C4-2B (cell line): Measurements from ENCODE around the gene WSB2.
"Not testable (repeated sequence)": the region's sequence is repeated elsewhere in the genome, so short reads cannot be mapped to it uniquely, and the experiment has no call there.

Source experiments
- H3K27ac ChIP-seq: fragments of 450-650 bp; 2 replicates; pipeline ENCODE4 v1.5.1; 2017
- ZFX ChIP-seq: fragments of 450-650 bp; IDR thresholded peaks from 2 replicates; pipeline ENCODE4 v1.6.1; 2017
- TF ChIP-seq, protein P1 (sequence below): fragments of 450-650 bp; conservative IDR thresholded peaks from 2 replicates; pipeline ENCODE4 v1.5.1; 2017; ENCODE audit warnings: mild to moderate bottlenecking

Gene WSB2

DNA sequence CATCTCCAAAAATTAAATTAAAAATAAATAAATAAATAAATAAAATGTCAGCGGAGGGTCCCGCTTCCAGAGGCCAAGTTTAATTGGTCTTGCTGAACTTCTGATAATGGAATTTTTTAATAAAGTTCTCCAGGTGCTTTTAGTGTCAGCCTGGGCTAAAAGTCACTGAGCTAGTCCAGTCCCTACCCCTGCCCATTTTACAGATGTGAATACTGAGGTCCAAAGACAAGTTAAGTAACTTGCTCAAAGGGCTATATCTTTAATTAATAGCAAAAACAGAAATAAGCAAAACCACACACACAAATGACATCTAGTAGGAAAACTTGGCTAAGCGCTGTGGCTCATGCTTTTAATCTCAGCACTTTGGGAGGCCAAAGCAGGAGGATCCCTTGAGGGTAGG, 50.1 kb downstream of the WSB2 start:
- TF ChIP-seq ZFX: no peak
- TF ChIP-seq, protein P1, sequence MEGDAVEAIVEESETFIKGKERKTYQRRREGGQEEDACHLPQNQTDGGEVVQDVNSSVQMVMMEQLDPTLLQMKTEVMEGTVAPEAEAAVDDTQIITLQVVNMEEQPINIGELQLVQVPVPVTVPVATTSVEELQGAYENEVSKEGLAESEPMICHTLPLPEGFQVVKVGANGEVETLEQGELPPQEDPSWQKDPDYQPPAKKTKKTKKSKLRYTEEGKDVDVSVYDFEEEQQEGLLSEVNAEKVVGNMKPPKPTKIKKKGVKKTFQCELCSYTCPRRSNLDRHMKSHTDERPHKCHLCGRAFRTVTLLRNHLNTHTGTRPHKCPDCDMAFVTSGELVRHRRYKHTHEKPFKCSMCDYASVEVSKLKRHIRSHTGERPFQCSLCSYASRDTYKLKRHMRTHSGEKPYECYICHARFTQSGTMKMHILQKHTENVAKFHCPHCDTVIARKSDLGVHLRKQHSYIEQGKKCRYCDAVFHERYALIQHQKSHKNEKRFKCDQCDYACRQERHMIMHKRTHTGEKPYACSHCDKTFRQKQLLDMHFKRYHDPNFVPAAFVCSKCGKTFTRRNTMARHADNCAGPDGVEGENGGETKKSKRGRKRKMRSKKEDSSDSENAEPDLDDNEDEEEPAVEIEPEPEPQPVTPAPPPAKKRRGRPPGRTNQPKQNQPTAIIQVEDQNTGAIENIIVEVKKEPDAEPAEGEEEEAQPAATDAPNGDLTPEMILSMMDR: no peak
- no peak overlapping the region for H3K27ac ChIP-seq

DNA sequence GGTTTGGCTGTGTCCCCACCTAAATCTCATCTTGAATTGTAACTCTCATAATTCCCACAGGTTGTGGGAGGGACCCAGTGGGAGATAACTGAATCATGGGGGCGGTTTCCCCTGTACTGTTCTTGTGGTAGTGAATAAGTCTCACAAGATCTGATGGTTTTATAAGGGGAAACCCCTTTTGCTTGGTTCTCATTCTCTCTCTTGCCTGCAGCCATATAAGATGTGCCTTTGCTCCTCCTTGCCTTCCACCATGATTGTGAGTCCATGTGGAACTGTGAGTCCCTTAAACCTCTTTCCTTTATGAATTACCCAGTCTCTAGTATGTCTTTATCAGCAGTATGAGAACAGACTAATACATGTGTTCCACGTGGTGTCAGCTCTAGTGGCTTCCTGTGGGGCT, 61.2 kb downstream of the WSB2 start:
- H3K27ac ChIP-seq: not testable (repeated sequence)

DNA sequence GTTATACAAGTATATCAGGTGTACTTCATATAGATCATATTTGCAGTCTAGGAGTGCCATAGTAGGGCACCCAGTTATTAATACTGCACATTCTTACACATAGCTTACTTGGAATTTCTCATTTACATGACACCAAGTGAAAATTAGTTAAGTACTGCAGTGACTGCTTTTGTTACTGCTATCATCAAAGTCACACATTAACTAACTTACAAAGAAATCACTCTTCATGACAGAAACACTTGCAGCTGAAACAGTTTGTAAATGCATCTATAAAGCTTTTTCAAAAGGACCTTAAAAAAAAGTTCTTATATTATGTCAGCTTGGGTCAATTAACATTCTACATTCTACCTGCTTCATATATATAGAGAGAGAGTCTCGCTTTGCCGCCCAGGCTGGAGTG, 62.3 kb downstream of the WSB2 start:
- no peak for TF ChIP-seq ZFX
- TF ChIP-seq, protein P1: no peak

DNA sequence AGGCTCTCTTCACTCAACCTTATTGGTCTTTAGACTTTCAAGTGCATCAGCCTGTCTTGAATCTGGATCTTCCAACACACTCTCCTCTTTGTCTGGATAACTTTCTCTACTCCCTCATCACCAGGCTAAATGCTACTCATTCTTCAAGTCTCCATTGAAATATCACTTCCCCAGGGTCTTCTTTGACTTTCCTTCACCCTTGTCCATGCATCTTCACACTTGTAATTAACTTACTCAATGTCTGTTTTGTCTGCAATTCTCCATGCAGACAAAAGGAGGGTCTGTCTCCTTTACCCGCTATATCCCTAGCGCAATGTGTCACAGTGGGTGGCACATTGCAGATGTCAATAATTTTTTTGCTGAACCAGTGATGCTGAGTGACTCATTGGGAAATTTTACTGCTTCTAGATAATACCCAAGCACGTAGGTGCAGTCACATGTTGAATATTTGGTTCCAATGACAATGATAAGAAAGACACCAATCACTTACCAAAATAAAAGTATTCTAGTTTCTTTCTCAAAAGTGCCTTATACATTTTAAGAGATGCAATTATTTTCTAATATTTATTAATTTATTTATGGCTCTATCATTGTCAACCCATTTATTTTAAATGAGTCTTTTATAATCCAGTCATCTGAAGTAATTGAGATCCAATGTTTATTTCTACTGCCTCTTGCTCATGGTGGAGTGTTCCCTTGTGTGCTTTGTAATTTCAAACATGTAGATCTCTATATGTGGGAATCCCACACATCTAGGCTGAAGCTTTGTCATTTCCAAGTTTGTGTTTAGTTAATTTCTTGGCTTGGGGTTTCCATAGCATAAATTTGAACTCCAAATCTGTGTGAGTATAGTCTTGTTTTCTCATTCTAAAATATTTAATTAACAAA, 66.2 kb downstream of the WSB2 start:
- TF ChIP-seq ZFX: no peak
- TF ChIP-seq, protein P1: no peak
- H3K27ac ChIP-seq: no peak overlapping the region

More for the DNA sequence above, 62.3 kb downstream of the WSB2 start:
- no peak overlapping the region for H3K27ac ChIP-seq

DNA sequence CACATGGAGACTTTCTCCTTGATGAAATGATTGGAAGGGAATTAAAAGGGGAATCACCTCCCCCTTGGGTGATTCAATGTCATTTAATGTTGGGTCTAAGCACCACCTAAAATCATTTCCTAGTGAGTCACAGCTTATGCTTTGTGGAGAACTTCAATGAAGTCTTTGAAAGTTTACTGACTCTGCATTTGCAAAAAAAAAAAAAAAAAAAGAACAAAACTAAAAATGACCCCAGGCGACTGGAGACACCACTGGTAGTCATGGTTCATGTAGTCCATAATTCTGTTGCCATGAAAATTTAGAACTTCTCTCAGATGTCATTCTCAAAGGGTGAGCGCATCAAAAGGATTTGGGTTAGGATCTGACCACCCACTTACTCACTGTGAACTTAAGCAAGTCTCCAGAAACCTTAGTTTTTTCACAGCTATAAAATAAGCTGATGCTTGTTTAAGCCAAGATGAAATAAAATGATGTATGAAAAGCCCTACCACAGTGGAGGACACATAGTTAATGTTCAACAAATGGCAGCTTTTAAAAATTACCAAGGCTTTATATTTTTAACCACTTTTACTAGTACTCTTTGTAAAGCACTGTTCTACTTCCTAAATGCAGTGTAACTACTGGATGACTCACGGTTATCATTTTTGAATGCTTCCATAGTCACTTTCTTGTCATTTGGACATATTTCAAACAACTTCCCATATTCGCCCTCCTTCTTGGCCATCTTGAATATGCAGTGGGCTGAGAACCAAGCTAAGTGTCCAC, 74.1 kb downstream of the WSB2 start:
- H3K27ac ChIP-seq: no peak overlapping the region
- TF ChIP-seq, protein P1: no peak
- TF ChIP-seq ZFX: no peak

DNA sequence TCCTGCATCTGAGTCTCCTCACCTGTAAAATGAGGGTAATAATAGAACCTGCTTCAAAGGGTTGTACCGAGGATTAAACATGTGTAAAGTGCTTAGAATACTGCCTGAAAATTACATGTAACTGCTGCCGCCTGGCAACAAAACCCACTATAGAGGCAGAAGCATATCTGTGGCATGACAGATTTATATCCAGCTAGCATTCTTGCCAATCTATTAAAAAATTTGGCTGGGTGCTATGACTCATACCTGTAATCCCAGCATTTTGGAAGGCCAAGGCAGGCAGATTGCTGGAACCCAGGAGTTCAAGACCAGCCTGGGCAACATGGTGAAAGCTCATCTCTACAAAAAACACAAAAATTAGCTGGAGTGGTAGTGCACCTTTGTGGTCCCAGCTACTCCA, 75.8 kb downstream of the WSB2 start:
- no peak for TF ChIP-seq ZFX
- TF ChIP-seq, protein P1: no peak
- H3K27ac ChIP-seq: no peak overlapping the region
